Transverse colon (tissue), 4 donors: ENCODE measurements around the gene MYO18B.

Experiments
- EP300 ChIP-seq: sonication (generic); formaldehyde crosslinking; IDR thresholded peaks from one replicate; pipeline ENCODE4 v1.6.1; 2017; ENCODE audit warnings: antibody characterized with exemption, low read depth
- POLR2A ChIP-seq: fragments of 450-650 bp; IDR thresholded peaks from one replicate; pipeline ENCODE4 v1.6.1; 2016; ENCODE audit warnings: antibody characterized with exemption, mild to moderate bottlenecking, moderate library complexity
- POLR2AphosphoS5 ChIP-seq, 3 donors: sonication (generic); formaldehyde crosslinking; IDR thresholded peaks; one replicate each; pipeline ENCODE4 v1.6.1; 2016; ENCODE audit warnings: antibody characterized with exemption in 3 of 3
- TF ChIP-seq, protein P1 (sequence below), 5 experiments: fragments of 200-600 bp in 3 of 5; fragments of 450-650 bp in 2 of 5; sonication (generic) in 3 of 5; IDR thresholded peaks; 1 replicate in 2 of 5; 2 replicates in 3 of 5; pipeline ENCODE4 v1.5.1; 2016 to 2017; ENCODE audit warnings: antibody characterized with exemption in 5 of 5, inconsistent platforms in 3 of 5, mild to moderate bottlenecking in 2 of 5, moderate library complexity in 1 of 5

DNA sequence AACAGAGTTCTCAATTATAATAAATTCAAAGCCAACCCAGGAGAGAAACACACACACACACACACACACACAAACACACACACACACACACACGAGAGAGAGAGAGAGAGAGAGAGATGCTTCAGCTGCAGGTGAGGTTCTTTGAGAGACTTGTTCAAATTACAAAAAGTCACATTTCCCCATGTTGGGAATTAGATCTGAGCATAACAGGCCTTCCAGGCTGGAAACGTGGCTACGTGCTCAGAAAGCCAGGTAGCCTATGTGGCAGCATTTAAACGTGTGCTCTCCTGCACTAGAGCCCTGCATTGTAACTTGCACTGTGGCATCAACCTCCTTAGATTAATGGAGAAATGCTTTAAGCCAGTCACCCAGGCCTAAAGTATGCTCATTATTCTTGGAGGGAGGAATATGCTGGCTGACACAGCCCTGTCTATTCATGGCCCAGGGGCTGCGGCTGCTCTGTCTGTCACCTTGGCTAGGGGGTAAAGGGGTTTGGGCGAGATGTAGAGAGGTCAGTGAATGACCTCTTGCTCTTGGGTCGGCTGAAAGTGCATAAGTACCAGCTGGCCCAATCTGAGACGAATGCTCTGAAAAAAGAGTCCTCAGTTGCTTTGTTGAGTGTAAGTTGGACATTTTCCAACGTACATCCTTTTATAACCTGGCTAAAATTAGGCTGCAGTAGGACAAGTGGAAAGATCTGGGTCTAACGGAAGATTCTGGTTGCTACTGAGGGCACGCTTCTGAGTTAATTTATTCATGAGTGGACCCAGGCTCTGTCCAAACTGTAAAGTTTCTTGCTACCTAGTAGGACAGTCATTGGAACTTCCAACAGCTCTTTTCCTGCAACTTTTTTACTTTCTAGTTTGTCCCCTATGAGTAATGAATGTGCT, 256.1 kb downstream of the MYO18B start:
- no peak for TF ChIP-seq POLR2A
- TF ChIP-seq, protein P1, sequence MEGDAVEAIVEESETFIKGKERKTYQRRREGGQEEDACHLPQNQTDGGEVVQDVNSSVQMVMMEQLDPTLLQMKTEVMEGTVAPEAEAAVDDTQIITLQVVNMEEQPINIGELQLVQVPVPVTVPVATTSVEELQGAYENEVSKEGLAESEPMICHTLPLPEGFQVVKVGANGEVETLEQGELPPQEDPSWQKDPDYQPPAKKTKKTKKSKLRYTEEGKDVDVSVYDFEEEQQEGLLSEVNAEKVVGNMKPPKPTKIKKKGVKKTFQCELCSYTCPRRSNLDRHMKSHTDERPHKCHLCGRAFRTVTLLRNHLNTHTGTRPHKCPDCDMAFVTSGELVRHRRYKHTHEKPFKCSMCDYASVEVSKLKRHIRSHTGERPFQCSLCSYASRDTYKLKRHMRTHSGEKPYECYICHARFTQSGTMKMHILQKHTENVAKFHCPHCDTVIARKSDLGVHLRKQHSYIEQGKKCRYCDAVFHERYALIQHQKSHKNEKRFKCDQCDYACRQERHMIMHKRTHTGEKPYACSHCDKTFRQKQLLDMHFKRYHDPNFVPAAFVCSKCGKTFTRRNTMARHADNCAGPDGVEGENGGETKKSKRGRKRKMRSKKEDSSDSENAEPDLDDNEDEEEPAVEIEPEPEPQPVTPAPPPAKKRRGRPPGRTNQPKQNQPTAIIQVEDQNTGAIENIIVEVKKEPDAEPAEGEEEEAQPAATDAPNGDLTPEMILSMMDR (IDR thresholded peaks at IDR 0.05): no peak
- no peak for TF ChIP-seq POLR2AphosphoS5 (IDR thresholded peaks at IDR 0.05)
- TF ChIP-seq EP300: no peak
